ENCODE results near the gene TMEM123. TPM values are rescaled to one million over a fixed set of nuclear protein-coding genes. Genes with fewer than 3 reads are reported as not detected.
A peak's percentile ranks its signal among the peaks of the same experiment; 100 is the strongest.

Gene TMEM123
- polyA plus RNA-seq, 1 experiment, result 434 TPM

GRCh38 chr11:102359372-102359771 is 93.2 kb downstream of the TMEM123 start:
- no peaks in the 10 kb centered on the region for H3K27me3 ChIP-seq (ENCODE audit: control insufficient read depth, insufficient read depth, low read length)
- no peaks in the 10 kb centered on the region for H3K9me3 ChIP-seq (ENCODE audit: control insufficient read depth, insufficient read depth, low read length)
- TF ChIP-seq CTCF (IDR thresholded peaks at IDR 0.05; ENCODE audit: low read depth, low read length), result no peak
- CTCF ChIA-PET, result interaction anchor here (1.8 kb wide), 1 partner anchor 31 kb away, joined by 5 read pairs; no protein-coding TSS in a partner anchor
- DNase-seq (ENCODE audit: low read depth, low spot score), result no peak
- POLR2A ChIA-PET, result no interaction called here
- no peak overlapping the region for H3K27ac ChIP-seq (ENCODE audit: low read depth, low read length)
- no peak overlapping the region for H3K4me3 ChIP-seq (ENCODE audit: low read depth, low read length)

GRCh38 chr11:102357116-102357515 is 95.4 kb downstream of the TMEM123 start:
- CTCF ChIA-PET, result interaction anchor here (0.9 kb wide), 1 partner anchor 13 kb away, joined by 3 read pairs; no protein-coding TSS in a partner anchor
- H3K27me3 ChIP-seq (ENCODE audit: control insufficient read depth, insufficient read depth, low read length), result no peaks in the 10 kb centered on the region
- H3K27ac ChIP-seq (ENCODE audit: low read depth, low read length), result no peak overlapping the region
- no peak overlapping the region for H3K4me3 ChIP-seq (ENCODE audit: low read depth, low read length)
- H3K9me3 ChIP-seq (ENCODE audit: control insufficient read depth, insufficient read depth, low read length), result no peaks in the 10 kb centered on the region
- POLR2A ChIA-PET, result no interaction called here
- TF ChIP-seq CTCF (IDR thresholded peaks at IDR 0.05; ENCODE audit: low read depth, low read length), result no peak
- no peak for DNase-seq (ENCODE audit: low read depth, low spot score)

GRCh38 chr11:102347462-102348370 is 104.8 kb downstream of the TMEM123 start:
- ChIA-PET POLR2A (interaction anchor here (0.6 to 0.7 kb wide), 2 partner anchors 63 to 327 kb away, joined by 3 read pairs; no protein-coding TSS in a partner anchor), CTCF (no interaction called here)
- no peaks in the 10 kb centered on the region for H3K9me3 ChIP-seq (ENCODE audit: control insufficient read depth, insufficient read depth, low read length)
- H3K27me3 ChIP-seq (ENCODE audit: control insufficient read depth, insufficient read depth, low read length), result no peaks in the 10 kb centered on the region
- TF ChIP-seq CTCF (IDR thresholded peaks at IDR 0.05; ENCODE audit: low read depth, low read length), result no peak
- DNase-seq (ENCODE audit: low read depth, low spot score), result no peak
- H3K27ac ChIP-seq (ENCODE audit: low read depth, low read length), result peak overlapping the region; percentile 99
- peak overlapping the region; percentile 90 for H3K4me3 ChIP-seq (ENCODE audit: low read depth, low read length)

- peak; percentile 74 for DNase-seq (ENCODE audit: low read depth, low spot score)
- peak within 1 kb of the TSS; percentile 99 for H3K27ac ChIP-seq (ENCODE audit: low read depth, low read length)
- ChIA-PET POLR2A (interaction anchor here (0.6 kb wide), 1 partner anchor 62 kb away, joined by 3 read pairs; no protein-coding TSS in a partner anchor), CTCF (interaction anchor here (0.6 to 3.0 kb wide), 2 partner anchors 12 to 44 kb away, joined by 4 to 9 read pairs; no protein-coding TSS in a partner anchor)
- H3K4me3 ChIP-seq (ENCODE audit: low read depth, low read length), result peak within 1 kb of the TSS; percentile 90
- no peaks in the 10 kb centered on the region for H3K27me3 ChIP-seq (ENCODE audit: control insufficient read depth, insufficient read depth, low read length)
- TF ChIP-seq CTCF (IDR thresholded peaks at IDR 0.05; ENCODE audit: low read depth, low read length), result peak; percentile 69
- no peaks in the 10 kb centered on the region for H3K9me3 ChIP-seq (ENCODE audit: control insufficient read depth, insufficient read depth, low read length)
These were observed 105.7 kb downstream of the TMEM123 start, which contains the start of gene BIRC2 for GRCh38 chr11:102346748-102347461. Gene BIRC2 (plus strand): TSS chr11:102347214. CDS start chr11:102349855, 2,641 bp downstream.
